ENCODE measurements around the gene ZC3H11A. TPM values are rescaled to one million over a fixed set of nuclear protein-coding genes. Genes with fewer than 3 reads are reported as not detected.
A peak's percentile ranks its signal among the peaks of the same experiment; 100 is the strongest.

The ZC3H11A gene
- total and polyA plus RNA-seq, 2 experiments from 2014 or later = 28.2 to 97.3 TPM

- TF ChIP-seq ZNF462 (CRISPR knock-in tag; IDR thresholded peaks at IDR 0.05) = no peak
- TF ChIP-seq ETS1 (IDR thresholded peaks at IDR 0.05) = no peak
- TF ChIP-seq STAT1 (IDR thresholded peaks at IDR 0.05; ENCODE audit: unreplicated experiment) = no peak
Measured at GRCh38 chr1:203794764-203795440, 521 bp upstream of the ZC3H11A start (continued).

- peaks cover 19% of the 10 kb centered on the region for H4K20me1 ChIP-seq (replicated peaks; ENCODE audit: insufficient read depth)
- Mint-ChIP-seq H3K27ac (peak overlapping the region; percentile 99), H3K9me3 (peaks cover 30% of the 10 kb centered on the region), H3K4me3 (peak overlapping the region; percentile 94), H3K4me1 (peaks cover 45% of the 10 kb centered on the region), H3K36me3 (ENCODE audit: low read depth) (peaks cover 42% of the 10 kb centered on the region), H3K27me3 (ENCODE audit: insufficient read depth, low read depth, poor library complexity) (peaks cover 13% of the 10 kb centered on the region)
- DNase-seq (ENCODE audit: low spot score) (peak; percentile 63), ATAC-seq (peak; percentile 42)
- H3K4me3 ChIP-seq = peak overlapping the region; percentile 73
- peak overlapping the region; percentile 100 for H3K27ac ChIP-seq (ENCODE audit: low read depth)
- H3K27me3 ChIP-seq (ENCODE audit: insufficient read depth) = no peaks in the 10 kb centered on the region
- H3K4me1 ChIP-seq (ENCODE audit: insufficient read depth) = peaks cover 17% of the 10 kb centered on the region
- peaks cover 16% of the 10 kb centered on the region; the same call in 1 of the 2 replicates for H3K36me3 ChIP-seq (ENCODE audit: insufficient read depth)
- peaks cover 13% of the 10 kb centered on the region for H3K9me2 ChIP-seq (ENCODE audit: insufficient read depth)
- H3F3A ChIP-seq (replicated peaks; ENCODE audit: low read depth) = peaks cover 12% of the 10 kb centered on the region
- H3K79me2 ChIP-seq (replicated peaks; ENCODE audit: insufficient read depth) = peaks cover 52% of the 10 kb centered on the region
- no peak overlapping the region for H2AFZ ChIP-seq
- H3K4me2 ChIP-seq = peak overlapping the region; percentile 84
- TF ChIP-seq ETS1 (IDR thresholded peaks at IDR 0.05) (no peak), CTCF (conservative IDR thresholded peaks at IDR 0.05; ENCODE audit: low read depth in 2 of 2) (no peak), ZNF114 (CRISPR knock-in tag; IDR thresholded peaks at IDR 0.05) (no peak), EZH2phosphoT487 (IDR thresholded peaks at IDR 0.05; ENCODE audit: unreplicated experiment) (no peak), ZNF331 (CRISPR knock-in tag; IDR thresholded peaks at IDR 0.05; ENCODE audit: low read depth) (no peak), JUNB (IDR thresholded peaks at IDR 0.05; ENCODE audit: unreplicated experiment) (no peak), CREB1 (CRISPR knock-in tag; IDR thresholded peaks at IDR 0.05; ENCODE audit: low read depth) (no peak), STAT1 (IDR thresholded peaks at IDR 0.05; ENCODE audit: unreplicated experiment) (no peak), REST (IDR thresholded peaks at IDR 0.05; ENCODE audit: unreplicated experiment) (no peak)
Measured at GRCh38 chr1:203796236-203796605, 798 bp downstream of the ZC3H11A start.
